Measurements from ENCODE around the gene PDCL3. TPM values are rescaled to one million over a fixed set of nuclear protein-coding genes. Genes with fewer than 3 reads are reported as not detected.

Gene PDCL3
- total RNA-seq, 6 donors from 2014 or later: 6.3 to 21.7 (median 15.0) TPM

GRCh38 chr2:100614455-100615000, 51.7 kb downstream of the PDCL3 start:
- Histone ChIP-seq H3K9me3 (no peaks in the 10 kb centered on the region), H3K27me3 (no peaks in the 10 kb centered on the region), H3K27ac (no peak overlapping the region), H3K36me3 (no peaks in the 10 kb centered on the region), H3K4me3 (no peak overlapping the region), H3K4me1 (no peaks in the 10 kb centered on the region)
- ATAC-seq (ENCODE audit: low FRiP score in 2 of 2): no peak
- WGBS, 2 donors: 91 to 92% methylated on average over 6 to 11 of the region's 11 CpGs
- TF ChIP-seq CTCF (IDR thresholded peaks at IDR 0.05) (no peak), POLR2AphosphoS5 (IDR thresholded peaks at IDR 0.05) (no peak)
- DNase-seq: peak in 1 of 2 donors; percentile 54

- DNase-seq (no peak), ATAC-seq (ENCODE audit: low FRiP score in 2 of 2) (no peak)
- Histone ChIP-seq H3K4me3 (no peak overlapping the region), H3K27ac (no peak overlapping the region), H3K27me3 (no peaks in the 10 kb centered on the region), H3K4me1 (no peaks in the 10 kb centered on the region), H3K9me3 (no peaks in the 10 kb centered on the region), H3K36me3 (no peaks in the 10 kb centered on the region)
- TF ChIP-seq CTCF (IDR thresholded peaks at IDR 0.05) (no peak), POLR2A (IDR thresholded peaks at IDR 0.05) (no peak), POLR2AphosphoS5 (IDR thresholded peaks at IDR 0.05) (no peak), EP300 (IDR thresholded peaks at IDR 0.05) (no peak)
- WGBS, 2 donors: 90% methylated on average over 6 of the region's 6 CpGs
Measured at GRCh38 chr2:100615471-100615870, 52.7 kb downstream of the PDCL3 start.

- Histone ChIP-seq H3K36me3 (no peaks in the 10 kb centered on the region), H3K4me3 (no peak overlapping the region), H3K4me1 (no peaks in the 10 kb centered on the region), H3K9me3 (no peaks in the 10 kb centered on the region), H3K27ac (no peak overlapping the region), H3K27me3 (no peaks in the 10 kb centered on the region)
- WGBS, 2 donors: 71 to 86% methylated on average over 3 to 4 of the region's 4 CpGs
- no peak for ATAC-seq (ENCODE audit: low FRiP score in 2 of 2)
- TF ChIP-seq POLR2A (IDR thresholded peaks at IDR 0.05): no peak
- no peak for TF ChIP-seq POLR2AphosphoS5 (IDR thresholded peaks at IDR 0.05)
- TF ChIP-seq EP300 (IDR thresholded peaks at IDR 0.05): no peak
- TF ChIP-seq CTCF (IDR thresholded peaks at IDR 0.05): no peak
- DNase-seq: no peak
Measured at GRCh38 chr2:100615886-100616285, 53.1 kb downstream of the PDCL3 start.

GRCh38 chr2:100616841-100617390, 54.1 kb downstream of the PDCL3 start:
- no peak overlapping the region for H3K4me3 ChIP-seq
- no peak for DNase-seq
- H3K27ac ChIP-seq: no peak overlapping the region
- H3K36me3 ChIP-seq: no peaks in the 10 kb centered on the region
- H3K9me3 ChIP-seq: no peaks in the 10 kb centered on the region
- no peak for ATAC-seq (ENCODE audit: low FRiP score in 2 of 2)
- no peaks in the 10 kb centered on the region for H3K4me1 ChIP-seq
- 85 to 88% methylated on average over 7 to 8 of the region's 8 CpGs for WGBS, 2 donors
- no peak for TF ChIP-seq POLR2A (IDR thresholded peaks at IDR 0.05)
- no peak for TF ChIP-seq EP300 (IDR thresholded peaks at IDR 0.05)
- TF ChIP-seq CTCF (IDR thresholded peaks at IDR 0.05): no peak
- TF ChIP-seq POLR2AphosphoS5 (IDR thresholded peaks at IDR 0.05): no peak
- no peaks in the 10 kb centered on the region for H3K27me3 ChIP-seq

GRCh38 chr2:100619951-100620350, 57.2 kb downstream of the PDCL3 start:
- DNase-seq: no peak
- Histone ChIP-seq H3K36me3 (no peaks in the 10 kb centered on the region), H3K27me3 (no peaks in the 10 kb centered on the region), H3K9me3 (no peaks in the 10 kb centered on the region), H3K4me1 (no peaks in the 10 kb centered on the region), H3K27ac (no peak overlapping the region), H3K4me3 (no peak overlapping the region)
- WGBS, 2 donors: 74 to 83% methylated on average over 6 of the region's 6 CpGs
- no peak for ATAC-seq (ENCODE audit: low FRiP score in 2 of 2)
- TF ChIP-seq POLR2AphosphoS5 (IDR thresholded peaks at IDR 0.05) (no peak), POLR2A (IDR thresholded peaks at IDR 0.05) (no peak), CTCF (IDR thresholded peaks at IDR 0.05) (no peak), EP300 (IDR thresholded peaks at IDR 0.05) (no peak)

Measured in upper lobe of left lung (tissue), 6 donors.